Loucy (cell line): ENCODE data around the gene HOXA6.
A peak's percentile ranks its signal among the peaks of the same experiment; 100 is the strongest.

Experiments
- H2AFZ ChIP-seq: fragments of 200-600 bp; sonication (generic); 2 replicates; pipeline ENCODE4 v1.6.0; 2016; ENCODE audit warnings: antibody characterized with exemption, mild to moderate bottlenecking, low read length, moderate library complexity
- H3F3A ChIP-seq: fragments of 200-600 bp; 2 replicates; pipeline ENCODE4 v1.6.0; 2016; ENCODE audit warnings: antibody characterized with exemption, low read depth, mild to moderate bottlenecking
- H3K27me3 ChIP-seq: fragments of 200-600 bp; sonication (generic); 2 replicates; pipeline ENCODE4 v1.6.1; 2014; ENCODE audit warnings: low read length, mild to moderate bottlenecking; ENCODE audit not compliant: insufficient read depth, poor library complexity, severe bottlenecking
- H3K36me3 ChIP-seq: fragments of 200-600 bp; sonication (generic); 2 replicates; pipeline ENCODE4 v1.6.1; 2016; ENCODE audit warnings: low read length; ENCODE audit not compliant: insufficient read depth
- H3K4me1 ChIP-seq: fragments of 200-600 bp; sonication (generic); 2 replicates; pipeline ENCODE4 v1.5.1; 2014; ENCODE audit warnings: low read length, mild to moderate bottlenecking; ENCODE audit not compliant: insufficient read depth, poor library complexity, severe bottlenecking
- H3K4me2 ChIP-seq: fragments of 200-600 bp; sonication (generic); 2 replicates; pipeline ENCODE4 v1.6.0; 2014; ENCODE audit warnings: antibody characterized with exemption, low read length, low read depth, mild to moderate bottlenecking; ENCODE audit not compliant: poor library complexity, severe bottlenecking
- H3K4me3 ChIP-seq: fragments of 200-600 bp; sonication (generic); 2 replicates; pipeline ENCODE4 v1.5.1; 2014; ENCODE audit warnings: low read length, mild to moderate bottlenecking, mixed read lengths; ENCODE audit not compliant: poor library complexity, severe bottlenecking
- H3K79me2 ChIP-seq: fragments of 200-600 bp; sonication (generic); 2 replicates; pipeline ENCODE4 v1.6.1; 2014; ENCODE audit warnings: low read length; ENCODE audit not compliant: insufficient read depth
- H3K9ac ChIP-seq: fragments of 200-600 bp; sonication (generic); 2 replicates; pipeline ENCODE4 v1.6.0; 2014; ENCODE audit warnings: mild to moderate bottlenecking, low read depth, low read length, moderate library complexity; ENCODE audit not compliant: poor library complexity, severe bottlenecking
- H3K9me2 ChIP-seq: fragments of 200-600 bp; sonication (generic); replicated peaks from 2 replicates; pipeline ENCODE4 v1.6.1; 2016; ENCODE audit warnings: low read depth, low read length, mixed read lengths
- H3K9me3 ChIP-seq: fragments of 200-600 bp; sonication (generic); 2 replicates; pipeline ENCODE4 v1.6.1; 2014; ENCODE audit warnings: mild to moderate bottlenecking, antibody characterized with exemption, low read length, low read depth; ENCODE audit not compliant: insufficient read depth
- H4K20me1 ChIP-seq: fragments of 200-600 bp; sonication (generic); 2 replicates; pipeline ENCODE4 v1.6.0; 2014; ENCODE audit warnings: antibody characterized with exemption, low read length, mild to moderate bottlenecking; ENCODE audit not compliant: insufficient read depth, poor library complexity, severe bottlenecking
- CTCF ChIP-seq: fragments of 200-600 bp; sonication (generic); conservative IDR thresholded peaks from 2 replicates; pipeline ENCODE4 v1.5.1; 2014; ENCODE audit warnings: mild to moderate bottlenecking, antibody characterized with exemption, low read length
- EZH2phosphoT487 ChIP-seq: fragments of 200-600 bp; IDR thresholded peaks from 2 replicates; pipeline ENCODE4 v1.6.1; 2018; ENCODE audit warnings: antibody characterized with exemption, mild to moderate bottlenecking, moderate library complexity, borderline replicate concordance

The HOXA6 gene

DNA sequence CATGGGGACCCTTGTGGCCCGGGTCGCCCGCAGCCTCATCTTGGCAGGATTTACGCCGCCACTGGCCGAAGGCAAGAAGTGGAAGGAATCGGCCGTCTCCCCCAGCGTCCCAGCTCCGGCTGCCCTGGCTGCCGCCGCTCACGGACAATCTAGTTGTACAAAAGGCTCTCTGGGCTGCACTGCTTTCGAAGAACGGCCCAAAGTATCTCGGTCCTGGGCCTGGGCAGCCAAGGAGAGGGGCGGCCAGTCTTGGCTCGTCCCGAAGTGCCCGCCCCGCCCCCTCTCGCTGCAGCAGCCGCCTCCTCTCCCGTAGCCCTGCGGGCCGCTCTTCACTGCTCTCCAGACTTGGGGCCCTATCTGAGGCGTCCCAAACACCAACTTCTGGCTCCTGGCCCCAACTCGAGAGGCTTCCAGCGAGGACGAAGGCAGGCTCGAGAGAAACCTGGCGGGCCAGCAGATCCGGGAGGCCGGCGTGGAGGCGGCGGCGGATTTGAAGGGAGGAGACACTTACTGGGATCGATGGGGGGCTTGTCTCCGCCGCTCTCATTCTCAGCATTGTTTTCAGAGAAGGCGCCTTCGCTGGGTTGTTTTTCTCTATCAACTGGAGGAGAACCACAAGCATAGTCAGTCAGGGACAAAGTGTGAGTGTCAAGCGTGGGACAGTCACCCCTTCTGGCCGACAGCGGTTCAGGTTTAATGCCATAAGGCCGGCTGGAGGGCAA is 17.0 kb upstream of the HOXA6 start:
- peaks cover 46% of the 10 kb centered on the region for H3K36me3 ChIP-seq
- H3K9me3 ChIP-seq = no peaks in the 10 kb centered on the region
- H3K79me2 ChIP-seq = peaks cover 94% of the 10 kb centered on the region
- H4K20me1 ChIP-seq = peaks cover 53% of the 10 kb centered on the region
- H3K9ac ChIP-seq = peak overlapping the region; percentile 99
- no peaks in the 10 kb centered on the region for H3K9me2 ChIP-seq
- H3K4me2 ChIP-seq = peak overlapping the region; percentile 91
- H3K27me3 ChIP-seq = peaks cover 64% of the 10 kb centered on the region
- no peak overlapping the region for H2AFZ ChIP-seq
- H3F3A ChIP-seq = peaks cover 14% of the 10 kb centered on the region; the same call in 1 of the 2 replicates
- peak overlapping the region; percentile 94 for H3K4me3 ChIP-seq
- H3K4me1 ChIP-seq = peaks cover 10% of the 10 kb centered on the region
- TF ChIP-seq CTCF (peak; percentile 28), EZH2phosphoT487 (no peak)

DNA sequence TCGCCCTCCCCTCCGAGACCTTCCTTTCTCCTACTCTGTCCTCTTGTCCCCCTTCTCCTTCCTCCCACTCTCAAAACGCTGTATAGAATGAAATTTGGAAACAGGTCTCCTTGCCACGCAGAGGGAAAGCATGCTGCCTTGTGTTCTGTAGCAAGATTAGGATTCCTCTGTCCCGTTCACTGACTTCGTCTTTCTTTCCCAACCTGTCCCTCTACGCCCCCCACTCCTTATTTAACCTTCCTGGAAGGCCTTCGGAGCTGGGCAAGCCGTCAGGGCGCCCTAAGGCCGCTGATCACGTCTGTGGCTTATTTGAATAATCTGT is 16.4 kb upstream of the HOXA6 start:
- Histone ChIP-seq H3K9me3 (no peaks in the 10 kb centered on the region), H2AFZ (no peak overlapping the region), H4K20me1 (peaks cover 49% of the 10 kb centered on the region), H3K27me3 (peaks cover 58% of the 10 kb centered on the region), H3K9ac (peak overlapping the region; percentile 99), H3K36me3 (peaks cover 44% of the 10 kb centered on the region), H3K4me3 (peak overlapping the region; percentile 94), H3K79me2 (peaks cover 94% of the 10 kb centered on the region), H3K9me2 (no peaks in the 10 kb centered on the region), H3F3A (peaks cover 14% of the 10 kb centered on the region; the same call in 1 of the 2 replicates), H3K4me1 (peaks cover 13% of the 10 kb centered on the region), H3K4me2 (peak overlapping the region; percentile 91)
- no peak for TF ChIP-seq CTCF
- TF ChIP-seq EZH2phosphoT487 = no peak

- Histone ChIP-seq H3F3A (peaks cover 12% of the 10 kb centered on the region; the same call in 1 of the 2 replicates), H3K9ac (peak overlapping the region; percentile 99), H4K20me1 (peaks cover 49% of the 10 kb centered on the region), H3K4me3 (peak overlapping the region; percentile 94), H3K9me2 (no peaks in the 10 kb centered on the region), H2AFZ (no peak overlapping the region), H3K27me3 (peaks cover 53% of the 10 kb centered on the region), H3K4me2 (peak overlapping the region; percentile 91), H3K9me3 (no peaks in the 10 kb centered on the region), H3K79me2 (peaks cover 94% of the 10 kb centered on the region), H3K4me1 (peaks cover 17% of the 10 kb centered on the region), H3K36me3 (peaks cover 39% of the 10 kb centered on the region)
- TF ChIP-seq EZH2phosphoT487 (no peak), CTCF (no peak)
Observed at GRCh38 chr7:27163288-27164044, 15.9 kb upstream of the HOXA6 start.
